Measurements from ENCODE around the gene FBXO10. TPM values are rescaled to one million over a fixed set of nuclear protein-coding genes. Genes with fewer than 3 reads are reported as not detected.

FBXO10 gene
- total RNA-seq, 1 experiment from 2014 or later: 14.0 TPM

GRCh38 chr9:37575921-37576721 is at the start of gene FBXO10 (continued):
- TF ChIP-seq RORB (CRISPR knock-in tag; IDR thresholded peaks at IDR 0.05): no peak
- TF ChIP-seq MLX (CRISPR knock-in tag; IDR thresholded peaks at IDR 0.05): no peak
- no peak for TF ChIP-seq HMGA2 (CRISPR knock-in tag; IDR thresholded peaks at IDR 0.05)
- no peak for TF ChIP-seq OVOL2 (CRISPR knock-in tag; IDR thresholded peaks at IDR 0.05; ENCODE audit: borderline replicate concordance)
- no peak for TF ChIP-seq TEAD4 (CRISPR knock-in tag; IDR thresholded peaks at IDR 0.05)
- TF ChIP-seq TCF7 (CRISPR knock-in tag; IDR thresholded peaks at IDR 0.05; ENCODE audit: low read depth): no peak
- TF ChIP-seq, protein P1, sequence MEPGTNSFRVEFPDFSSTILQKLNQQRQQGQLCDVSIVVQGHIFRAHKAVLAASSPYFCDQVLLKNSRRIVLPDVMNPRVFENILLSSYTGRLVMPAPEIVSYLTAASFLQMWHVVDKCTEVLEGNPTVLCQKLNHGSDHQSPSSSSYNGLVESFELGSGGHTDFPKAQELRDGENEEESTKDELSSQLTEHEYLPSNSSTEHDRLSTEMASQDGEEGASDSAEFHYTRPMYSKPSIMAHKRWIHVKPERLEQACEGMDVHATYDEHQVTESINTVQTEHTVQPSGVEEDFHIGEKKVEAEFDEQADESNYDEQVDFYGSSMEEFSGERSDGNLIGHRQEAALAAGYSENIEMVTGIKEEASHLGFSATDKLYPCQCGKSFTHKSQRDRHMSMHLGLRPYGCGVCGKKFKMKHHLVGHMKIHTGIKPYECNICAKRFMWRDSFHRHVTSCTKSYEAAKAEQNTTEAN (CRISPR knock-in tag; IDR thresholded peaks at IDR 0.05): no peak
- TF ChIP-seq ZBTB21 (CRISPR knock-in tag; IDR thresholded peaks at IDR 0.05; ENCODE audit: borderline replicate concordance): peak; percentile 51; the same call in 1 of the 2 replicates
- TF ChIP-seq ATF3 (CRISPR knock-in tag; conservative IDR thresholded peaks at IDR 0.05): no peak
- no peak for TF ChIP-seq SOX15 (CRISPR knock-in tag; IDR thresholded peaks at IDR 0.05)
- peak; percentile 49; the same call in 1 of the 2 replicates for TF ChIP-seq FOXP4 (CRISPR knock-in tag; IDR thresholded peaks at IDR 0.05)
- TF ChIP-seq ETV6 (CRISPR knock-in tag; IDR thresholded peaks at IDR 0.05): peak; percentile 56
- TF ChIP-seq NR3C1 (CRISPR knock-in tag; conservative IDR thresholded peaks at IDR 0.05; ENCODE audit: low read depth): no peak
- no peak for TF ChIP-seq SMAD4 (CRISPR knock-in tag; IDR thresholded peaks at IDR 0.05)
- no peak for TF ChIP-seq NFATC4 (CRISPR knock-in tag; IDR thresholded peaks at IDR 0.05)
- TF ChIP-seq MYBL2 (CRISPR knock-in tag; IDR thresholded peaks at IDR 0.05): peak; percentile 21; the same call in 1 of the 2 replicates
- no peak for TF ChIP-seq ATF2 (CRISPR knock-in tag; IDR thresholded peaks at IDR 0.05; ENCODE audit: borderline replicate concordance, low read depth)
- no peak for TF ChIP-seq JAZF1 (CRISPR knock-in tag; IDR thresholded peaks at IDR 0.05)
- no peak for TF ChIP-seq NR1H2 (CRISPR knock-in tag; IDR thresholded peaks at IDR 0.05)
- peak; percentile 97 for TF ChIP-seq USF2 (CRISPR knock-in tag; IDR thresholded peaks at IDR 0.05)
- TF ChIP-seq, protein P2, sequence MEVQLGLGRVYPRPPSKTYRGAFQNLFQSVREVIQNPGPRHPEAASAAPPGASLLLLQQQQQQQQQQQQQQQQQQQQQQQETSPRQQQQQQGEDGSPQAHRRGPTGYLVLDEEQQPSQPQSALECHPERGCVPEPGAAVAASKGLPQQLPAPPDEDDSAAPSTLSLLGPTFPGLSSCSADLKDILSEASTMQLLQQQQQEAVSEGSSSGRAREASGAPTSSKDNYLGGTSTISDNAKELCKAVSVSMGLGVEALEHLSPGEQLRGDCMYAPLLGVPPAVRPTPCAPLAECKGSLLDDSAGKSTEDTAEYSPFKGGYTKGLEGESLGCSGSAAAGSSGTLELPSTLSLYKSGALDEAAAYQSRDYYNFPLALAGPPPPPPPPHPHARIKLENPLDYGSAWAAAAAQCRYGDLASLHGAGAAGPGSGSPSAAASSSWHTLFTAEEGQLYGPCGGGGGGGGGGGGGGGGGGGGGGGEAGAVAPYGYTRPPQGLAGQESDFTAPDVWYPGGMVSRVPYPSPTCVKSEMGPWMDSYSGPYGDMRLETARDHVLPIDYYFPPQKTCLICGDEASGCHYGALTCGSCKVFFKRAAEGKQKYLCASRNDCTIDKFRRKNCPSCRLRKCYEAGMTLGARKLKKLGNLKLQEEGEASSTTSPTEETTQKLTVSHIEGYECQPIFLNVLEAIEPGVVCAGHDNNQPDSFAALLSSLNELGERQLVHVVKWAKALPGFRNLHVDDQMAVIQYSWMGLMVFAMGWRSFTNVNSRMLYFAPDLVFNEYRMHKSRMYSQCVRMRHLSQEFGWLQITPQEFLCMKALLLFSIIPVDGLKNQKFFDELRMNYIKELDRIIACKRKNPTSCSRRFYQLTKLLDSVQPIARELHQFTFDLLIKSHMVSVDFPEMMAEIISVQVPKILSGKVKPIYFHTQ (CRISPR knock-in tag; IDR thresholded peaks at IDR 0.05): no peak
- TF ChIP-seq CTCF (IDR thresholded peaks at IDR 0.05): no peak
- TF ChIP-seq ZNF219 (CRISPR knock-in tag; IDR thresholded peaks at IDR 0.05; ENCODE audit: borderline replicate concordance): no peak
- TF ChIP-seq, protein P3, sequence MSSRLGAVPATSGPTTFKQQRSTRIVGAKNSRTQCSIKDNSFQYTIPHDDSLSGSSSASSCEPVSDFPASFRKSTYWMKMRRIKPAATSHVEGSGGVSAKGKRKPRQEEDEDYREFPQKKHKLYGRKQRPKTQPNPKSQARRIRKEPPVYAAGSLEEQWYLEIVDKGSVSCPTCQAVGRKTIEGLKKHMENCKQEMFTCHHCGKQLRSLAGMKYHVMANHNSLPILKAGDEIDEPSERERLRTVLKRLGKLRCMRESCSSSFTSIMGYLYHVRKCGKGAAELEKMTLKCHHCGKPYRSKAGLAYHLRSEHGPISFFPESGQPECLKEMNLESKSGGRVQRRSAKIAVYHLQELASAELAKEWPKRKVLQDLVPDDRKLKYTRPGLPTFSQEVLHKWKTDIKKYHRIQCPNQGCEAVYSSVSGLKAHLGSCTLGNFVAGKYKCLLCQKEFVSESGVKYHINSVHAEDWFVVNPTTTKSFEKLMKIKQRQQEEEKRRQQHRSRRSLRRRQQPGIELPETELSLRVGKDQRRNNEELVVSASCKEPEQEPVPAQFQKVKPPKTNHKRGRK (CRISPR knock-in tag; IDR thresholded peaks at IDR 0.05; ENCODE audit: borderline replicate concordance): no peak
- no peak for TF ChIP-seq E2F1 (CRISPR knock-in tag; IDR thresholded peaks at IDR 0.05)

All from WTC11 (cell line).